GM19372 (cell line): ENCODE data around the gene CHFR.
"Not testable (repeated sequence)": the region's sequence is repeated elsewhere in the genome, so short reads cannot be mapped to it uniquely, and the experiment has no call there.

Source experiments
- ATAC-seq: cut with Tn5 transposase; IDR thresholded peaks from one replicate; pipeline ENCODE4 v1.9.1; 2021; ENCODE audit warnings: mild to moderate bottlenecking, low read depth, moderate library complexity; ENCODE audit not compliant: unreplicated experiment

CHFR gene

DNA sequence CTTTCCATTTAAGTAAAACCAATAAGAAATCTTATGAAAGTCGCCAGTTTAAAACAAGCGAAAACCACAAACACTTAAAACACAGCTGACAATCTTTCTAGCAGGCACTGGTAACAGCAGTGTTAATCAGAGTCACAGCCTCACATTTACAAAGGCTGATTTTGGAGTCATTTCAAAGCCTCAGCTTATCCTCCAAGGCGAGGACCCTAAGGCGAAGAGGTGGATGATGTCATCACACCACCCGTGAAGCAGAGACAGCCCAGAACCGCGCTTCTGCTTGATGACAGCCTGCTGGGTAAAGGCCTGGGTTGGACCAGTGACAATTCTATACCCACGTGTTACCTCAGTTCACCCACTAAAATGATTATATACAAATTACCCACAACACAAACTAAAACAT, 68.8 kb downstream of the CHFR start:
- no peak for ATAC-seq

- no peak for ATAC-seq
These were observed 73.2 kb downstream of the CHFR start for GRCh38 chr12:132814232-132814631.

DNA sequence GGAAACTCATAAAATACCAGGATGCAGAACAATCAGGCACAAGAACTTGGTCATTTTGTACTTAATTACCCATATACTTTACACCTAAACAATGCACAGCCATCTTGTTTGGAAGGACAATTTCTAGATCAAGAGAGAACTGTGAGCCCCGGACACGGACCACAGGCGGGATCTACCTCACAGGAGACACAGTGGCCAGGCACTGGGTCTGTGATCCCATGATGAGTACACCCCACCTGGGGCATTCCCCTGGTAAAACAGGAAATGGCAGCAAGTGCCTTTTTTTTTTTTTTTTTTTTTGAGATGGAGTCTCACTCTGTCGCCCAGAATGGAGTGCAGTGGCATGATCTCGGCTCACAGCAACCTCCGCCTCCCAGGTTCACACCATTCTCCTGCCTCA, 74.0 kb downstream of the CHFR start:
- no peak for ATAC-seq

GRCh38 chr12:132812631-132813305, 74.6 kb downstream of the CHFR start:
- ATAC-seq, result no peak

DNA sequence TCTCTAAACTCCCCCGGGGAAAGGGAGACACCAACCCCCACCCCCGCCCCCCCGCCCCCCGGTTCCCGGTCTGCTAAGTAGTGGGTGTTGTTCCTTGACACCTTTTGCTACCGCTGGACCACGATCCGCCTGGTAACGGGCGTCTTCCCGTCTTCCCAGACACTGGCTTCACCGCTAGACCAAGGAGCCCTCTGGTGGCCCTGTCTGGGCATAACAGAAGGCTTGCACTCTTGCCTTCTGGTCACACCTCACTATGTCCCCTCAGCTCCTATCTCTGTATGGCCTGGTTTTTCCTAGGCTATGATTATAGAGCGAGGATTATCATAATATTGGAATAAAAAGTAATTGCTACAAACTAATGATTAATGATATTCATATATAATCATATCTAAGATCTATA, 78.0 kb downstream of the CHFR start:
- not testable (repeated sequence) for ATAC-seq

- no peak for ATAC-seq
These were observed 79.9 kb downstream of the CHFR start for GRCh38 chr12:132807295-132808092.

DNA sequence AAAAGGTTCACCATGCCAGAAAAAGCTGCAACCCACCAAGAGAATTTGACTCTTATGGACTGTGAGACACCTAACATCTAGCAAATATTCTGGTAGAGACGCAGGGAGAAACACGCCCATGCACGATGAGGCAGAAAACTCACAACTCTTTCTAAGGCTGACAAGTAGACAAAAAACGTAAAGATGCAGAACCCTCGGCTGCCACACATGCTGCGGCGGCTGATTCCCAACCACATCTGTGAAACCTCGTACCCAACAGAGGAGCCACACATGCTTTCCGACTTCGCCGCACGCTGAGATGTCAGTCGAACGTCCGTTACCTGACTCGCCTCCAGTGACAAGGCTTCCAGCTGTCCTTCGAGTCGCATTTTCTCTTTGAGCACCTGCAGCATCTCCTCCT, 80.5 kb downstream of the CHFR start:
- ATAC-seq, result no peak

GRCh38 chr12:132804426-132804861, 83.0 kb downstream of the CHFR start:
- ATAC-seq, result no peak

- no peak for ATAC-seq
These were observed 83.5 kb downstream of the CHFR start for GRCh38 chr12:132803888-132804287.

GRCh38 chr12:132803125-132803524, 84.3 kb downstream of the CHFR start:
- ATAC-seq, result no peak

GRCh38 chr12:132801741-132802140, 85.7 kb downstream of the CHFR start:
- no peak for ATAC-seq

DNA sequence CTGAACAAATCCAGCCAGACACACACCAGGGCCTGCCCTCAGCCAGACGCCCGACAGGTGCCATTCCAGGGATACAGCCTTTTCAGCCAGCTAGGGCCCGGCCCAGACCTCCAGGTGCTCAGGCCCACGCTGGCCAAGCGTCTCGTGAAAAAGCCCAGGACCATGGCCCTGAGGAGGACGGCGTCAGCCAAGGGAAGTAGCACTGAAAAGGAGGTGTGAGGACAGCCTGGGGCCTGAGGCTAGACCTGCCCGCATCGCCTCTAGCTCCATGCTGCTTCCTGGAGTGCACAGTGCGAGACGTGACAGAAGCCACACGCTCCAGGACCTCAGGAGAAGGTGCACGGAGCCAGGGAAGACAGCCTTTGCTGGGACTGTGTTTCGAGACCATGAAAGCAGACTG, 88.6 kb downstream of the CHFR start:
- ATAC-seq, result no peak

GRCh38 chr12:132797820-132798570, 89.4 kb downstream of the CHFR start:
- no peak for ATAC-seq

DNA sequence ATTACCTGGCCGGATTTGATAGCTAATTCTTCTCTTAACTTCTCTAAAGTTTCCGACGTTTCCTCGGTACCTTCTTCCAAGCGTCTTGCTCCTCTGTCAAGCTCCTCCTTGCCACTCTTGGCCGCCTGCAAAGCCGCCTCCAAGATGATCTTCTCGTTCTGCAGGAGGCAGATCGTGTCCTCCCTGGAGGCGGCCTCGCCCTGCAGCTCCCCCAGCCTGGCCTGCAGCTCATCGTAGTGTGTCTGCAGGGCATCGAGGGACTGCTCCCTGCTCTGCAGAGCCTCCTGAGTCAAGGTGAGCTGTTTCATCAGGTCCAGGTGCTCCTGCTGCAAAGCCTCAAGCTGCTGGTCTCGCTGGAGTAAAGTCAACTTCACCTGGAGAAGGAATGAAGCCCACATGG, 91.6 kb downstream of the CHFR start:
- no peak for ATAC-seq

- ATAC-seq, result not testable (repeated sequence)
These were observed 95.5 kb downstream of the CHFR start for GRCh38 chr12:132791940-132792339.

DNA sequence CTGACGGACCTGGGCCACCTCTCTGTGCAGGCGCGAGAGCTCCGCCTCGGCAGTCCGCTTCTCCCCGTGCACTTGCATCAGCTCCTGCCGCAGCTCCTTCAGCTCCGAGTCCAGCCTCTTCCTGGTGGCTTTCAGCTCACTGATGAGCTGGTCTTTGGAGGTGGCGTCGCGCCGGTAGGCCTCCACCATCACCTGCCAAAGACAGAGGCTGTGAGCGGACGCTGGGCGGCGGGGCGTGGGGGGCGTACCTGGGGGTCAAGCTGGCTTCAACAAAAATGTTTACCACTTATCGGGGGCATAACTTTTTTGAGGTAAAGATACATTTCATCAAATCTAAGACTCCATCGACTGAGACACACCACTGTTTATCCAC, 98.3 kb downstream of the CHFR start:
- ATAC-seq, result no peak

DNA sequence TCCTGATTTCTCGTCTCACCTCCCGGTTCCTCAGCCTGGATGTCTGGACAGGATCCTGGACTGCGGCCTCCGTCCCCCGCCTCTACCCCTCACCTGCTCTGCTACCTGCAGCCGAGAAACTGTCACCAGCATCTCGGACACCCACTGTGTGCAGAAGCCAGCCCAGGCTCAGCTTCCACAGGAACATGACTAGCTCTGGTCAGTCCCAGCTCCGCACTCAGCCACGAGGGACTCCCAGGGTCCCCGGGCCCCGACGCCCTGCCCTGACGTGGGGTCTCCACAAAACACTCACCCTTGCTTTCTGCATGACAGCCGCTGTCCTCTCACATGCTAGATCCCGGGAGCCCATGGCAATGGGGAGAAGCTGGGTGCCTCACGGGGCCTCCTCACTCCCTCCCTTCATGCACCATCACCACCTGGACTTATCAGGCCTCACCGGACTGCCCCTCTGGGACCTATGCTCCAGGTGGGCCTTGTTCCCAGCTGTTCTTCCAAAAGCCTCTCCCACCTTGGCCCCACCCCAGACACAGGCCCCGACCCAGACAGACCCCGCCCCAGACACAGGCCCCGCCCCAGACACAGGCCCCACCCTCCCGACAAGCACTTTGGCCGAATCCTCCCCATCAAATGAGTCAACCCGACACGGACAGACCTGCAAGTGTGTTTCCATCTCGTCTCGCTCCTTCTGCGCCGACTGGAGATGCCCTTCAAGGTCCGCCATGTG, 98.9 kb downstream of the CHFR start:
- ATAC-seq, result no peak

- ATAC-seq, result no peak
These were observed 99.5 kb downstream of the CHFR start for GRCh38 chr12:132787877-132788276.

DNA sequence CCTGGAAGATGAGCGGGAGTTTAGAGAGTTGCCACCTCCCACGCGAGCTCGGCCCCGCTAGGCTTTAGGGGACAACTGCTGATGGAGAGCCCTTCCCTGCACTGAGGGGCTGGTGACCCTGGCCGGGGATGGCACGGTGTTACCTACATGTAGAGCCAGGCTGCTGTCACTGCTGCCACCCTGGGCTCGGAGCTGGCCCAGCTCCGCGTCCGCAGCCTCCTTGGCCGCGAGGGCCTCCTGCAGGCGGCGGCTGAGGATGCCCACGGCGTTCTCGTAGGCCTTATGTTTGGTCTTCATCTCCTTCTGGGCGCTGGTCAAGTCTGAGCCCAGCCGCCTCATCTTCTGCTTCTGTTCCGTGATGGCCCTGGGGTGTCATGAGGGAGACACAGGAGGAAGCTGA, 101.2 kb downstream of the CHFR start:
- ATAC-seq, result no peak

- ATAC-seq, result no peak
These were observed 102.8 kb downstream of the CHFR start for GRCh38 chr12:132784580-132784979.
